22Rv1 (cell line): ENCODE measurements around the gene NCF1.
"Not testable (repeated sequence)": the region's sequence is repeated elsewhere in the genome, so short reads cannot be mapped to it uniquely, and the experiment has no call there.

Experiments used
- ZFX ChIP-seq: fragments of 450-650 bp; IDR thresholded peaks from 2 replicates; pipeline ENCODE4 v1.6.1; 2017; ENCODE audit warnings: antibody characterized with exemption, borderline replicate concordance
- TF ChIP-seq, protein P1 (sequence below): fragments of 450-650 bp; IDR thresholded peaks from 2 replicates; pipeline ENCODE4 v1.5.1; 2017; ENCODE audit warnings: mild to moderate bottlenecking

DNA sequence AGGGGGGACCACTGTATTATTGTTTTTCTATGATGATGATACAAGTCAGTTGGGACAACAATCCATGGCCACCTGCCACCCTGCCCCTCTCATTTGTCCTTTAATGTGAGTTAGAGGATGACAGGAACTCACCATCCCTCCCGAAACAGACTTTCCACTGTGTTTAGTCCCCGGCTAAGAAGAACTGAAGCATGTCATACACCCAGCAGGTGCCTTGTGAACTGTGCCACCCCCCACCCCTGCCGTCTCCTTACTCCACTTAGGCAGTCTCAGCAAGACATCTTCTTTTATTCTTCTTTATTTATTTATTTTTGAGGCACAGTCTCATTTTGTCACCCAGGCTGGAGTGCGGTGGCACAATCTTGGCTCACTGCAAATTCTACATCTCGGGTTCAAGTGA, 47.4 kb downstream of the NCF1 start:
- TF ChIP-seq, protein P1, sequence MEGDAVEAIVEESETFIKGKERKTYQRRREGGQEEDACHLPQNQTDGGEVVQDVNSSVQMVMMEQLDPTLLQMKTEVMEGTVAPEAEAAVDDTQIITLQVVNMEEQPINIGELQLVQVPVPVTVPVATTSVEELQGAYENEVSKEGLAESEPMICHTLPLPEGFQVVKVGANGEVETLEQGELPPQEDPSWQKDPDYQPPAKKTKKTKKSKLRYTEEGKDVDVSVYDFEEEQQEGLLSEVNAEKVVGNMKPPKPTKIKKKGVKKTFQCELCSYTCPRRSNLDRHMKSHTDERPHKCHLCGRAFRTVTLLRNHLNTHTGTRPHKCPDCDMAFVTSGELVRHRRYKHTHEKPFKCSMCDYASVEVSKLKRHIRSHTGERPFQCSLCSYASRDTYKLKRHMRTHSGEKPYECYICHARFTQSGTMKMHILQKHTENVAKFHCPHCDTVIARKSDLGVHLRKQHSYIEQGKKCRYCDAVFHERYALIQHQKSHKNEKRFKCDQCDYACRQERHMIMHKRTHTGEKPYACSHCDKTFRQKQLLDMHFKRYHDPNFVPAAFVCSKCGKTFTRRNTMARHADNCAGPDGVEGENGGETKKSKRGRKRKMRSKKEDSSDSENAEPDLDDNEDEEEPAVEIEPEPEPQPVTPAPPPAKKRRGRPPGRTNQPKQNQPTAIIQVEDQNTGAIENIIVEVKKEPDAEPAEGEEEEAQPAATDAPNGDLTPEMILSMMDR: not testable (repeated sequence)
- not testable (repeated sequence) for TF ChIP-seq ZFX
